Vagina (tissue), 2 donors: ENCODE data around the gene ADAMTS4. TPM values are rescaled to one million over a fixed set of nuclear protein-coding genes. Genes with fewer than 3 reads are reported as not detected.

Experiments used
- DNase-seq, 2 donors: peaks; one replicate each; pipeline ENCODE4 v3.0.0-alpha.2; 2017; ENCODE audit errors: extremely low spot score in 2 of 2
- H3K27ac ChIP-seq: fragments of 200-600 bp; sonication (generic); one replicate; pipeline ENCODE4 v1.5.1; 2019
- H3K27me3 ChIP-seq: fragments of 200-600 bp; sonication (generic); one replicate; pipeline ENCODE4 v1.5.1; 2019
- H3K36me3 ChIP-seq, 2 donors: fragments of 200-600 bp; sonication (generic); one replicate each; pipeline ENCODE4 v1.5.1; 2017 to 2019
- H3K4me1 ChIP-seq: fragments of 200-600 bp; sonication (generic); one replicate; pipeline ENCODE4 v1.5.1; 2019
- H3K4me3 ChIP-seq, 2 donors: fragments of 200-600 bp; sonication (generic); 1 replicate in 1 of 2; 2 replicates in 1 of 2; pipeline ENCODE4 v1.5.1; 2016 to 2019
- H3K9me3 ChIP-seq: fragments of 200-600 bp; sonication (generic); one replicate; pipeline ENCODE4 v1.5.1; 2019
- CTCF ChIP-seq, 3 experiments: fragments of 450-650 bp in 2 of 3; fragments of 200-600 bp in 1 of 3; sonication (generic) in 1 of 3; IDR thresholded peaks; one replicate each; pipeline ENCODE4 v1.5.1; 2017 to 2019; ENCODE audit warnings: antibody characterized with exemption in 3 of 3, mild to moderate bottlenecking in 2 of 3, moderate library complexity in 2 of 3
- POLR2A ChIP-seq, 2 donors: fragments of 450-650 bp; IDR thresholded peaks; one replicate each; pipeline ENCODE4 v1.6.1; 2017; ENCODE audit warnings: antibody characterized with exemption in 2 of 2, mild to moderate bottlenecking in 2 of 2, moderate library complexity in 2 of 2
- POLR2AphosphoS5 ChIP-seq, 2 donors: sonication (generic); formaldehyde crosslinking; IDR thresholded peaks; one replicate each; pipeline ENCODE4 v1.9.0; 2017; ENCODE audit warnings: antibody characterized with exemption in 2 of 2, mild to moderate bottlenecking in 2 of 2, low read depth in 1 of 2; ENCODE audit not compliant: insufficient read depth in 1 of 2
- intact Hi-C: fragments of 100-400 bp; cut with DNase I; formaldehyde crosslinking; loops from one replicate; pipeline ENCODE4 v1.15.1; 2023
- total RNA-seq: library from RNA; depleted of rRNA; stranded (reverse); fragments of >200 nt; gene quantifications from one replicate; pipeline ENCODE4 v1.2.3, GENCODE V29; 2016

Gene ADAMTS4
- total RNA-seq, 1 donor from 2014 or later: 78.3 TPM

GRCh38 chr1:161235957-161236775 is 37.3 kb upstream of the ADAMTS4 start:
- no peaks in the 10 kb centered on the region for H3K9me3 ChIP-seq
- H3K4me3 ChIP-seq: no peak overlapping the region
- H3K4me1 ChIP-seq: no peaks in the 10 kb centered on the region
- intact Hi-C loops: no loop called here
- no peak for DNase-seq
- H3K27me3 ChIP-seq: no peaks in the 10 kb centered on the region
- TF ChIP-seq POLR2AphosphoS5 (IDR thresholded peaks at IDR 0.05; ENCODE audit: insufficient read depth in 1 of 2, low read depth in 1 of 2) (no peak), CTCF (IDR thresholded peaks at IDR 0.05) (no peak), POLR2A (IDR thresholded peaks at IDR 0.05) (no peak)
- H3K27ac ChIP-seq: no peak overlapping the region
- no peaks in the 10 kb centered on the region for H3K36me3 ChIP-seq

- Histone ChIP-seq H3K27me3 (no peaks in the 10 kb centered on the region), H3K4me3 (no peak overlapping the region), H3K4me1 (peaks cover 1% of the 10 kb centered on the region), H3K36me3 (peaks cover 0 to 12% of the 10 kb centered on the region in 2 donors), H3K27ac (no peak overlapping the region), H3K9me3 (no peaks in the 10 kb centered on the region)
- intact Hi-C loops: no loop called here
- no peak for DNase-seq
- TF ChIP-seq POLR2AphosphoS5 (IDR thresholded peaks at IDR 0.05; ENCODE audit: insufficient read depth in 1 of 2, low read depth in 1 of 2) (no peak), POLR2A (IDR thresholded peaks at IDR 0.05) (no peak), CTCF (IDR thresholded peaks at IDR 0.05) (no peak)
These were observed 34.2 kb upstream of the ADAMTS4 start for GRCh38 chr1:161233102-161233501.

DNA sequence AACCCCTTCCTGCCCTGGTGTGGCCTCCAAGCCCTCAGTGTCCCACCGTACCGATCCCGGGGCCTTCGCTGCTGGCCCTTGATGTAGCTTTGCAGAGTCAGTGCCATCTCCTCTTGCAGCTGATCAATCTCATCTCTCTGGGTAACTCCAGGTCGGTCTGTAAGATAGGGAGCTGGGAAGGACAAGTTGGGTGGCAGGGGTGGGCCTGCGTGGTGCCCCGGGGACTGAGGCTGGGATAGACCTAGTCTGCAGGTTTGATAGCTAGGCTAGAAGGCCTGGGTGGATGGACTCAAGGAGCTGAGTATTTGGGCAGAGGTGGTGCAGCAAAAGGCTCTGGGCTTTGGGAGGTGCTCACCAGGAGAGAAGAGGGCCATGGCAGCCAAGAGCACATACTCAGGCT is 31.9 kb upstream of the ADAMTS4 start:
- intact Hi-C loops: loop anchor here (2.0 kb wide), 1 partner anchor 54 kb away; no protein-coding TSS in a partner anchor
- H3K9me3 ChIP-seq: no peaks in the 10 kb centered on the region

GRCh38 chr1:161229896-161230295 is 31.0 kb upstream of the ADAMTS4 start:
- TF ChIP-seq POLR2AphosphoS5 (IDR thresholded peaks at IDR 0.05; ENCODE audit: insufficient read depth in 1 of 2, low read depth in 1 of 2): no peak
- no peak overlapping the region for H3K27ac ChIP-seq
- DNase-seq: no peak
- no peak overlapping the region for H3K4me3 ChIP-seq
- H3K36me3 ChIP-seq: peaks cover 0 to 15% of the 10 kb centered on the region in 2 donors
- intact Hi-C loops: loop anchor here (2.0 to 5.0 kb wide), 2 partner anchors 55 to 152 kb away; no protein-coding TSS in a partner anchor
- peaks cover 29% of the 10 kb centered on the region for H3K4me1 ChIP-seq
- no peaks in the 10 kb centered on the region for H3K9me3 ChIP-seq
- H3K27me3 ChIP-seq: no peaks in the 10 kb centered on the region

More for the DNA sequence above, 31.9 kb upstream of the ADAMTS4 start:
- Histone ChIP-seq H3K4me3 (no peak overlapping the region), H3K36me3 (peaks cover 0 to 15% of the 10 kb centered on the region in 2 donors), H3K27me3 (no peaks in the 10 kb centered on the region), H3K27ac (no peak overlapping the region), H3K4me1 (peaks cover 22% of the 10 kb centered on the region)
- TF ChIP-seq POLR2AphosphoS5 (IDR thresholded peaks at IDR 0.05; ENCODE audit: insufficient read depth in 1 of 2, low read depth in 1 of 2) (no peak), POLR2A (IDR thresholded peaks at IDR 0.05) (no peak), CTCF (IDR thresholded peaks at IDR 0.05) (no peak)
- no peak for DNase-seq

DNA sequence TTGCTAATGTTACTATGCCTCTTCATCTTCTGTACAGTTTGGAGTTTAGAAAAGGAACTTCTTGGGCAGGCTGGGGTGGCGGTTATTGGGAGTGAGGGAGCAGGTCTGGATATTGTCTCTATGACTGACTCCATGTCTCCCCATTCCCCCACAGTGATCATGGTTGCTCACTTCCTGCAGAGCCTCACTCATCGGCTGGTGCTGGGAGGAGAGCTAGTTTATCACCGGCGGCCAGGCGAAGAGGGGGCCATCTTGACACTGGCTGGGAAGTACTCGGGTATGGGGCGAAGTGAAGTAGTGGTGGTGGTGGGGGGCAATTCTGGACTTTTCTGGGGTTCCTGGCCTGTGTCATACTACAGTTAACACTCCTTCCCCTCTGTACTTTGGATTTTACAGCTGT is 29.2 kb upstream of the ADAMTS4 start:
- H3K4me3 ChIP-seq: no peak overlapping the region
- intact Hi-C loops: loop anchor here (5.0 kb wide), 1 partner anchor 154 kb away; no protein-coding TSS in a partner anchor
- no peak for DNase-seq
- peaks cover 30% of the 10 kb centered on the region for H3K4me1 ChIP-seq
- TF ChIP-seq POLR2A (IDR thresholded peaks at IDR 0.05) (no peak), POLR2AphosphoS5 (IDR thresholded peaks at IDR 0.05; ENCODE audit: insufficient read depth in 1 of 2, low read depth in 1 of 2) (no peak), CTCF (IDR thresholded peaks at IDR 0.05) (no peak)
- no peaks in the 10 kb centered on the region for H3K9me3 ChIP-seq
- peaks cover 0 to 15% of the 10 kb centered on the region in 2 donors for H3K36me3 ChIP-seq
- no peaks in the 10 kb centered on the region for H3K27me3 ChIP-seq
- H3K27ac ChIP-seq: no peak overlapping the region
